Spleen (tissue), 11 donors: ENCODE data around the gene CBLC. TPM values are rescaled to one million over a fixed set of nuclear protein-coding genes. Genes with fewer than 3 reads are reported as not detected.

Experiments used
- DNase-seq: peaks from one replicate; pipeline ENCODE4 v3.0.0-alpha.2; 2020
- H3K27ac ChIP-seq, 8 donors: fragments of 200-600 bp; sonication (generic) in 7 of 8; 1 replicate in 4 of 8; 2 replicates in 4 of 8; pipeline versions ENCODE4 v1.5.0 to v1.8.0; 2016 to 2021; ENCODE audit warnings: inconsistent platforms in 4 of 8, mild to moderate bottlenecking in 4 of 8, moderate library complexity in 1 of 8
- H3K27me3 ChIP-seq, 7 donors: fragments of 200-600 bp; sonication (generic) in 6 of 7; replicated peaks in 1 of 7; 1 replicate in 4 of 7; 2 replicates in 3 of 7; pipeline versions ENCODE4 v1.5.0 to v1.8.0; 2016 to 2021; ENCODE audit warnings: inconsistent platforms in 3 of 7, mild to moderate bottlenecking in 1 of 7
- H3K36me3 ChIP-seq, 6 donors: fragments of 200-600 bp; sonication (generic) in 5 of 6; 1 replicate in 4 of 6; 2 replicates in 2 of 6; pipeline versions ENCODE4 v1.5.0 to v1.8.0; 2016 to 2021; ENCODE audit warnings: inconsistent platforms in 2 of 6
- H3K4me1 ChIP-seq, 6 donors: fragments of 200-600 bp; sonication (generic) in 5 of 6; 1 replicate in 3 of 6; 2 replicates in 3 of 6; pipeline versions ENCODE4 v1.5.0 to v1.8.0; 2016 to 2021; ENCODE audit warnings: inconsistent platforms in 3 of 6
- H3K4me3 ChIP-seq, 8 donors: fragments of 200-600 bp; sonication (generic) in 7 of 8; 1 replicate in 4 of 8; 2 replicates in 4 of 8; pipeline versions ENCODE4 v1.5.0 to v1.8.0; 2016 to 2021; ENCODE audit warnings: inconsistent platforms in 4 of 8, mild to moderate bottlenecking in 4 of 8, moderate library complexity in 2 of 8
- H3K9me3 ChIP-seq, 8 donors: fragments of 200-600 bp; sonication (generic) in 7 of 8; 1 replicate in 4 of 8; 2 replicates in 4 of 8; pipeline versions ENCODE4 v1.5.0 to v1.8.0; 2016 to 2021; ENCODE audit warnings: inconsistent platforms in 4 of 8
- POLR2A ChIP-seq, 3 donors: fragments of 450-650 bp; IDR thresholded peaks; one replicate each; pipeline ENCODE4 v1.5.1; 2017; ENCODE audit warnings: antibody characterized with exemption in 3 of 3, mild to moderate bottlenecking in 1 of 3
- POLR2AphosphoS5 ChIP-seq, 3 donors: sonication (generic); formaldehyde crosslinking; IDR thresholded peaks; one replicate each; pipeline ENCODE4 v1.5.1; 2017; ENCODE audit warnings: antibody characterized with exemption in 3 of 3
- WGBS, 5 donors: extraction: QIAGEN DNeasy Blood & Tissue Kit in 3 of 5; methylation state at CpG; one replicate each; pipeline versions ENCODE4 v1.1.5 to v1.1.7; 2013 to 2018; 5-methylcytosine and 5-hydroxymethylcytosine counted together
- intact Hi-C: fragments of 100-400 bp; cut with DNase I; formaldehyde crosslinking; loops from one replicate; pipeline ENCODE4 v1.15.0; 2023; ENCODE audit warnings: low total_unique reads
- polyA plus RNA-seq, 3 donors: library from polyadenylated mRNA; stranded (reverse); fragments of 200-250 nt; gene quantifications; one replicate each; pipeline ENCODE4 v1.2.1, GENCODE V29; 2013
- total RNA-seq, 7 donors: library from RNA; depleted of rRNA in 3 of 7; stranded (reverse); fragments of >200 nt in 3 of 7; fragmentation: NEBNext Ultra II Directional in 4 of 7; extraction: Animal tissue kit (Norgen Biotek cat#: 25700) in 4 of 7; gene quantifications; one replicate each; pipeline versions ENCODE4 v1.1.0 to v1.2.1, GENCODE V29; 2016 to 2021
- TF ChIP-seq, protein P1 (sequence below), 11 experiments: fragments of 200-600 bp in 7 of 11; fragments of 450-650 bp in 4 of 11; sonication (generic) in 4 of 11; IDR thresholded peaks in 8 of 11; conservative IDR thresholded peaks in 3 of 11; 1 replicate in 7 of 11; 2 replicates in 4 of 11; pipeline versions ENCODE4 v1.4.0 to v1.8.0; 2016 to 2021; ENCODE audit warnings: antibody characterized with exemption in 11 of 11, inconsistent platforms in 4 of 11, mild to moderate bottlenecking in 1 of 11
- donor health status: healthy with polysubstance abuse.
- donor health status: DM: no; HTN: no; CAD: no; lungs with moderate emphysema.
- donor health status: DM: no; HTN: no; CAD: no.
- donor health status: Bipolar disorder and iron deficiency.
- donor health status: healthy.
- donor health status: DM: no; HTN: no; CAD: no.
- donor health status: DM: yes; HTN: yes; CAD: no.

Gene CBLC
- total and polyA plus RNA-seq, 10 donors, result not detected

DNA sequence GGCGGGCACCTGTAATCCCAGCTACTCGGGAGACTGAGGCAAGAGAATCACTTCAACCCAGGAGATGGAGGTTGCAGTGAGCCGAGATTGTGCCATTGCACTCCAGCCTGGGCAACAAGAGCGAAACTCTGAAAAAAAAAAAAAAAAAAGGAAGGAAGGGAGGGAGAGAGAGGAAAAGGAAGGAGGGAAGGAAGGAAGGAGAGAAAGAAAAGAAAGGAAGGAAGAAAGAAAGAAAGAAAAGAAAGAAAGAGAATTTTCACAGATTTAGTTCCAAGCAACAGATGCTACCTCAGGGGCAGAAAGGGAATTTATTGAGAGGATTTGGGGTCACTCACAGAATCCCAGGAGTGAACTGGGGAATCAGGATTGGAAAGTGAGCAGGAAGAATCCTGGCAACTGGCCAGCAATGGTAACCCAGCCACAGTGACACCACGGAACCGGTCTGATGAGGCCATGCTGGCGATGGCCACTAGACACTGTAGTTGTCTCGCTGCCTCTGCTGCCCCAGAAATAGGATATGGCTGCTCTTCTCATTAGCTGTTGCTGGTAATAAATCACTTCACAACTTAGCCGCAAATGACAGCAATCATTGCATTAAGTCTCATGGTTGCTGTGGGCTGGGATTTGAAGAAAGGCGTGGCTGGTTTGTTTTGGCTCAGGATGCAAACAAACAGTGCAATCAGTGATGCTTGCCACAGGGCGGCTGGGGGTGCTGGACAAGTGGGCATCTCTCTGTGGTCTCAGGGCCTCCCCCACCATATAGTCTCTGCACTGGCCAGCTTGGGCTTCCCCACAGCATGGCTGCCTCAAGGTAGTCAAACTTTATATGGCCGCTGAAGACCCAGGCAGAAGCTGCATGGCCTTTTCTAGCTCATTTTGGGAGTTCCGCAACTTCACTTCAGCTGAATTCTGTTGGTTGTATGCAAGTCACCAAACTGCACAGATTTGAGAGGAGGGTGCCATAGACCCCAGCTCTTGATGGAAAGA is 26.0 kb downstream of the CBLC start:
- DNase-seq, result no peak
- TF ChIP-seq, protein P1, sequence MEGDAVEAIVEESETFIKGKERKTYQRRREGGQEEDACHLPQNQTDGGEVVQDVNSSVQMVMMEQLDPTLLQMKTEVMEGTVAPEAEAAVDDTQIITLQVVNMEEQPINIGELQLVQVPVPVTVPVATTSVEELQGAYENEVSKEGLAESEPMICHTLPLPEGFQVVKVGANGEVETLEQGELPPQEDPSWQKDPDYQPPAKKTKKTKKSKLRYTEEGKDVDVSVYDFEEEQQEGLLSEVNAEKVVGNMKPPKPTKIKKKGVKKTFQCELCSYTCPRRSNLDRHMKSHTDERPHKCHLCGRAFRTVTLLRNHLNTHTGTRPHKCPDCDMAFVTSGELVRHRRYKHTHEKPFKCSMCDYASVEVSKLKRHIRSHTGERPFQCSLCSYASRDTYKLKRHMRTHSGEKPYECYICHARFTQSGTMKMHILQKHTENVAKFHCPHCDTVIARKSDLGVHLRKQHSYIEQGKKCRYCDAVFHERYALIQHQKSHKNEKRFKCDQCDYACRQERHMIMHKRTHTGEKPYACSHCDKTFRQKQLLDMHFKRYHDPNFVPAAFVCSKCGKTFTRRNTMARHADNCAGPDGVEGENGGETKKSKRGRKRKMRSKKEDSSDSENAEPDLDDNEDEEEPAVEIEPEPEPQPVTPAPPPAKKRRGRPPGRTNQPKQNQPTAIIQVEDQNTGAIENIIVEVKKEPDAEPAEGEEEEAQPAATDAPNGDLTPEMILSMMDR (IDR thresholded peaks at IDR 0.05 in 8 of 11, conservative IDR thresholded peaks at IDR 0.05 in 3 of 11), result no peak
- TF ChIP-seq POLR2A (IDR thresholded peaks at IDR 0.05), result no peak
- Histone ChIP-seq H3K36me3 (no peaks in the 10 kb centered on the region), H3K9me3 (peaks cover 0 to 5% (median 0%) of the 10 kb centered on the region in 8 donors), H3K27me3 (peaks cover 0 to 16% (median 0%) of the 10 kb centered on the region in 7 donors), H3K4me1 (peaks cover 10 to 22% (median 17%) of the 10 kb centered on the region in 6 donors), H3K4me3 (no peak overlapping the region), H3K27ac (no peak overlapping the region)
- intact Hi-C loops, result loop anchor here (5.0 kb wide), 1 partner anchor 39 kb away; no protein-coding TSS in a partner anchor
- WGBS, 5 donors, result 80 to 88% (median 85%) methylated on average over 13 of the region's 13 CpGs

DNA sequence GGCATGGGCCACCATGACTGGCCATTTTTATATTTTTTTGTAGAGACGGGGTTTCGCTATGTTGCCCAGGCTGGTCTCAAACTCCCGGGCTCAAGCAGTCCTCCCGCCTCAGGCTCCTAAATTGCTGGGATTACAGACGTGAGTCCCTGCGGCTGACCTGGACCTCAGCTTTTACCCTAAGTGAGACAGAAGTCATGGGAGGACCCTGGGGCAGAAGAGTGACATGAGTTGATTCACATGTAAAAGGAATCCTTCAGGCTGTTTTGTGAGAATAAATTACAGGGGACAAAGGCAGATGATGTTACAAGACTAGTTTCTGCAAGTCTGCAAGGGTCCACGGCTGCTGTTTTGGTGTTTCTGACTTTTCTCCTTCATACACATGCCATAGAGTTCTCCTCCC is 28.6 kb downstream of the CBLC start:
- Histone ChIP-seq H3K4me3 (no peak overlapping the region), H3K27me3 (peaks cover 0 to 36% (median 0%) of the 10 kb centered on the region in 7 donors), H3K9me3 (peaks cover 0 to 5% (median 0%) of the 10 kb centered on the region in 8 donors), H3K27ac (no peak overlapping the region), H3K4me1 (peaks cover 6 to 35% (median 27%) of the 10 kb centered on the region in 6 donors), H3K36me3 (no peaks in the 10 kb centered on the region)
- intact Hi-C loops, result no loop called here
- no peak for DNase-seq
- 86 to 93% (median 88%) methylated on average over 7 of the region's 7 CpGs for WGBS, 5 donors
- TF ChIP-seq POLR2AphosphoS5 (IDR thresholded peaks at IDR 0.05) (no peak), POLR2A (IDR thresholded peaks at IDR 0.05) (no peak)
- TF ChIP-seq, protein P1 (IDR thresholded peaks at IDR 0.05 in 8 of 11, conservative IDR thresholded peaks at IDR 0.05 in 3 of 11), result no peak

DNA sequence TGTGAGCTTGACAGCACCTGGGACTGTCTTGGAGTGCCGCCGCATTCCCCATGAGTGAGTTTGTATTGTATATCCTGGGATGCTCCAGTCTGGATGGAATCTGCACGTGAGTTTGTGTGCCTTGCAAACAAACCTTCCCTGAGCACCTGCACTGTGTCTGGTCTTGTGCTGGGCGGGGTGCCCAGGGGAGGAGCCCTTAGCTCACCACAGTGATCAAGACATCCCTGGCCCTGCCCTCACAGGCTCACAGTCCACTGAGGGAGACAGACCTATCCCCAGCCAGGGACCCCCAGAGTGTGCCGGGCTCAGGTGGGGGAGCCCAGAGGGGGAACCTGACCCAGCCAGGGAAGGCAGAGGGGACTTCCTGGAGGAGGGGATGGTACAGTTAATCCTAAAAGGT is 29.5 kb downstream of the CBLC start:
- Histone ChIP-seq H3K4me3 (no peak overlapping the region), H3K9me3 (peaks cover 0 to 5% (median 0%) of the 10 kb centered on the region in 8 donors), H3K27ac (peak overlapping the region in 2 of 8 donors; percentile 74 to 75), H3K36me3 (peaks cover 0 to 3% (median 0%) of the 10 kb centered on the region in 6 donors), H3K4me1 (peaks cover 6 to 35% (median 27%) of the 10 kb centered on the region in 6 donors), H3K27me3 (peaks cover 0 to 36% (median 0%) of the 10 kb centered on the region in 7 donors)
- 83 to 95% (median 88%) methylated on average over 4 to 5 of the region's 5 CpGs; no CpG with 5 or more reads in 1 of the 5 donors for WGBS, 5 donors
- no peak for DNase-seq
- intact Hi-C loops, result no loop called here
- TF ChIP-seq, protein P1 (IDR thresholded peaks at IDR 0.05 in 8 of 11, conservative IDR thresholded peaks at IDR 0.05 in 3 of 11), result no peak
- no peak for TF ChIP-seq POLR2A (IDR thresholded peaks at IDR 0.05)
